DOHH2 (cell line): Measurements from ENCODE around the gene TMEM214.

Source experiments
- H3F3A ChIP-seq: fragments of 200-600 bp; sonication (generic), shearing (Covaris generic); 2 replicates; pipeline ENCODE4 v1.6.0; 2016; ENCODE audit warnings: antibody characterized with exemption, mild to moderate bottlenecking; ENCODE audit not compliant: control insufficient read depth, insufficient read depth
- H3K27ac ChIP-seq: fragments of 200-600 bp; sonication (generic); 2 replicates; pipeline ENCODE4 v1.5.1; 2014; ENCODE audit warnings: low read depth, mild to moderate bottlenecking, low read length, moderate library complexity
- H3K27me3 ChIP-seq: fragments of 200-600 bp; sonication (generic); 2 replicates; pipeline ENCODE4 v1.6.1; 2014; ENCODE audit warnings: mild to moderate bottlenecking, low read length, mixed read lengths; ENCODE audit not compliant: control insufficient read depth
- H3K36me3 ChIP-seq: fragments of 200-600 bp; sonication (generic); 2 replicates; pipeline ENCODE4 v1.6.1; 2014; ENCODE audit warnings: mild to moderate bottlenecking, low read length, moderate library complexity, mixed read lengths; ENCODE audit not compliant: control insufficient read depth
- H3K4me1 ChIP-seq: fragments of 200-600 bp; sonication (generic); 2 replicates; pipeline ENCODE4 v1.6.1; 2014; ENCODE audit warnings: mild to moderate bottlenecking, low read length, mixed read lengths; ENCODE audit not compliant: control insufficient read depth
- H3K4me2 ChIP-seq: fragments of 200-600 bp; sonication (generic); 2 replicates; pipeline ENCODE4 v1.6.0; 2014; ENCODE audit warnings: mild to moderate bottlenecking, low read length, moderate library complexity
- H3K4me3 ChIP-seq: fragments of 200-600 bp; sonication (generic); 2 replicates; pipeline ENCODE4 v1.5.1; 2014; ENCODE audit warnings: mild to moderate bottlenecking, low read length, mixed read lengths
- H3K79me2 ChIP-seq: fragments of 200-600 bp; sonication (generic); 2 replicates; pipeline ENCODE4 v1.6.1; 2014; ENCODE audit warnings: mild to moderate bottlenecking, low read length, mixed read lengths; ENCODE audit not compliant: control insufficient read depth
- H3K9me2 ChIP-seq: fragments of 200-600 bp; sonication (generic); replicated peaks from 2 replicates; pipeline ENCODE4 v1.6.1; 2014; ENCODE audit warnings: mild to moderate bottlenecking, low read length, mixed read lengths; ENCODE audit not compliant: control insufficient read depth
- H3K9me3 ChIP-seq: fragments of 200-600 bp; sonication (generic); 2 replicates; pipeline ENCODE4 v1.6.1; 2014; ENCODE audit warnings: antibody characterized with exemption, low read length, mixed read lengths; ENCODE audit not compliant: control insufficient read depth, insufficient read depth
- H4K20me1 ChIP-seq: fragments of 200-600 bp; sonication (generic); 2 replicates; pipeline ENCODE4 v1.6.0; 2014; ENCODE audit warnings: low read depth, mild to moderate bottlenecking, antibody characterized with exemption, low read length, moderate library complexity; ENCODE audit not compliant: control insufficient read depth, insufficient read depth
- EZH2phosphoT487 ChIP-seq: fragments of 200-600 bp; sonication (generic); IDR thresholded peaks from 2 replicates; pipeline ENCODE4 v1.6.1; 2017; ENCODE audit warnings: borderline replicate concordance, mild to moderate bottlenecking, antibody characterized with exemption, low read length, moderate library complexity, mixed read lengths
- TF ChIP-seq, protein P1 (sequence below): fragments of 200-600 bp; sonication (generic); IDR thresholded peaks from one replicate; pipeline ENCODE4 v1.5.1; 2014; ENCODE audit warnings: antibody characterized with exemption, mild to moderate bottlenecking, low read depth, low read length; ENCODE audit not compliant: poor library complexity, severe bottlenecking

The TMEM214 gene

DNA sequence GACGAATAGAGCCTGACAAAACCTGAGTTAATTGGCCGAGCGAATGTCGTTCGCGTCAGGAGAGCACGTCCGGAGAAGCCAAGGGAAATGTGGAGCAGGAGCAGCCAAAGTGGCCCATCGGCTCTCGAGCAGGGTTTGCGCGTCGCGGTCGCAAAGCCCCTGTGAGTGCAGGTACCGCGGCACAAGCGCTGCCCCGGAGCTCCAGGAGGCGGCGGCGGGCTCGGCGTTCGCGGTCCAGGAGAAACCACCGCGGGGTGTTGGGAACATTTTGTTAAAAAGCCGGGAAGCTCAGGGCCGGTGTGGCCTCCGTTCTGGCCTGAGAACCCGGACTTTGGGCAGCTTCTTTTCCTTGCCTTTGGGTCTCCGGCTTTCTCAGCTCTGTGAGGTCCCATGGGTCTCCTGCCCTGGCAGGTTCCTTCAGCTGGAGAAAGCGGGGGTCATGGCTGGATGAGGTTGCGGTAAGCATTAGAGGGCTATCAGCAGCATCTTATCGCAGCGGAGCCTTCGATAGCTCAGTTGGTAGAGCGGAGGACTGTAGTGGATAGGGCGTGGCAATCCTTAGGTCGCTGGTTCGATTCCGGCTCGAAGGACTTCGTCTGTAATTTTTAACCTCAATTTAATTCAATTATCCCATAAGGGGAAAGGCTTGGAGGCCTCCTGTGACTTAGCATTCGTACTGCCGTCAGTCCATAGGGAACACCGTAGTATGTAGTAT is 17.7 kb downstream of the TMEM214 start:
- Histone ChIP-seq H3F3A (peaks cover 9% of the 10 kb centered on the region), H3K4me1 (peaks cover 16% of the 10 kb centered on the region), H3K27ac (peak overlapping the region; percentile 81), H3K36me3 (peaks cover 16% of the 10 kb centered on the region), H3K4me3 (peak overlapping the region; percentile 85), H3K9me2 (no peaks in the 10 kb centered on the region), H4K20me1 (no peaks in the 10 kb centered on the region), H3K79me2 (peaks cover 4% of the 10 kb centered on the region), H3K27me3 (no peaks in the 10 kb centered on the region), H3K4me2 (peak overlapping the region; percentile 93), H3K9me3 (no peaks in the 10 kb centered on the region)
- TF ChIP-seq, protein P1, sequence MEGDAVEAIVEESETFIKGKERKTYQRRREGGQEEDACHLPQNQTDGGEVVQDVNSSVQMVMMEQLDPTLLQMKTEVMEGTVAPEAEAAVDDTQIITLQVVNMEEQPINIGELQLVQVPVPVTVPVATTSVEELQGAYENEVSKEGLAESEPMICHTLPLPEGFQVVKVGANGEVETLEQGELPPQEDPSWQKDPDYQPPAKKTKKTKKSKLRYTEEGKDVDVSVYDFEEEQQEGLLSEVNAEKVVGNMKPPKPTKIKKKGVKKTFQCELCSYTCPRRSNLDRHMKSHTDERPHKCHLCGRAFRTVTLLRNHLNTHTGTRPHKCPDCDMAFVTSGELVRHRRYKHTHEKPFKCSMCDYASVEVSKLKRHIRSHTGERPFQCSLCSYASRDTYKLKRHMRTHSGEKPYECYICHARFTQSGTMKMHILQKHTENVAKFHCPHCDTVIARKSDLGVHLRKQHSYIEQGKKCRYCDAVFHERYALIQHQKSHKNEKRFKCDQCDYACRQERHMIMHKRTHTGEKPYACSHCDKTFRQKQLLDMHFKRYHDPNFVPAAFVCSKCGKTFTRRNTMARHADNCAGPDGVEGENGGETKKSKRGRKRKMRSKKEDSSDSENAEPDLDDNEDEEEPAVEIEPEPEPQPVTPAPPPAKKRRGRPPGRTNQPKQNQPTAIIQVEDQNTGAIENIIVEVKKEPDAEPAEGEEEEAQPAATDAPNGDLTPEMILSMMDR, result no peak
- no peak for TF ChIP-seq EZH2phosphoT487

DNA sequence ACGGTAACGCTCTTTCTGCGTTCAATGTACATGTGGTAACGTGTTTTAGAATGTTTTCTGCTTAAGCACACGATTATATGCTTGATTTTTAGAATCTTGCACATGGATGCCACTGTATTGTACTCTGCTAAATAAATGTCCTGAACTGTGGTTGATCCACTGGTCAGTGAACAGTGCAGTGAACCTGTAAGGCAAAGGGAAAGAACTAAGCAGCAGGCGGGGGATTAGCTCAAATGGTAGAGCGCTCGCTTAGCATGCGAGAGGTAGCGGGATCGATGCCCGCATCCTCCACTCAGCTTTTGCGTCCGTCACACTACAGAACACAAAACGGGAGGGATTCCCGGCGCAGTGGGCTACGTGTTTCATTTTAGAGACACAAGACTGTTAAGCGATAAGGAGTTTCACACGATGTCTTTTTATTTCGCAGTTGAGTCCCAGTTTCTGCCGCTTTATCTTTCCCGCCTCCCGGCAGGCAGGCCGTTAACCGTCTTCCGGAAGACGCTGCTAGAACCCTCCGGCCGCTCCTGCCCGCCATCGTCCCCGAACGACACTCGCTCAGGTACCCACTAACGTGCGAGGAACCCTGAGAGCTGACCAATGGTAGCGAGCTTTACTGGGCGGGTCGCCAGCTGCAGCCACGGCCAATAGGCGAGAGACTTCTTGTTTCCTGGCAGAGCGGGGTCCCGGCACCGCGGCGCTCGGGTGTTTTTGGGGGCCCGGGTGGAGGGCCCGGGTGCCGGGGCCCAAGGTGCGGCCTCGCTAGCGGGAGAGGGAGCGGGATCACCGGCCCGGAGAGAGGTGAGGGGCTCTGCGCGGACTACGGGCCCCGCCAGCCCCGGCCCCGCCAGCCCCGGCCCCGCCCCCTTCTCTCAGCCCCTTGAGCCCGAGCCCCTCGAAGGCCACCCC is 18.5 kb downstream of the TMEM214 start, which contains the start of gene AGBL5:
AGBL5 (plus strand) TSS at position 673 of the 906 bp plus-strand sequence. CDS start 1,291 bp downstream, outside the sequence.
- H3F3A ChIP-seq, result peaks cover 8% of the 10 kb centered on the region
- H3K4me2 ChIP-seq, result peak within 1 kb of the TSS; percentile 93
- peaks cover 16% of the 10 kb centered on the region for H3K4me1 ChIP-seq
- H3K4me3 ChIP-seq, result peak within 1 kb of the TSS; percentile 85
- peaks cover 4% of the 10 kb centered on the region for H3K79me2 ChIP-seq
- H3K27ac ChIP-seq, result peak within 1 kb of the TSS; percentile 81
- H4K20me1 ChIP-seq, result no peaks in the 10 kb centered on the region
- peaks cover 24% of the 10 kb centered on the region for H3K36me3 ChIP-seq
- no peaks in the 10 kb centered on the region for H3K27me3 ChIP-seq
- H3K9me3 ChIP-seq, result no peaks in the 10 kb centered on the region
- TF ChIP-seq, protein P1, result no peak
- no peak for TF ChIP-seq EZH2phosphoT487
- no peaks in the 10 kb centered on the region for H3K9me2 ChIP-seq

DNA sequence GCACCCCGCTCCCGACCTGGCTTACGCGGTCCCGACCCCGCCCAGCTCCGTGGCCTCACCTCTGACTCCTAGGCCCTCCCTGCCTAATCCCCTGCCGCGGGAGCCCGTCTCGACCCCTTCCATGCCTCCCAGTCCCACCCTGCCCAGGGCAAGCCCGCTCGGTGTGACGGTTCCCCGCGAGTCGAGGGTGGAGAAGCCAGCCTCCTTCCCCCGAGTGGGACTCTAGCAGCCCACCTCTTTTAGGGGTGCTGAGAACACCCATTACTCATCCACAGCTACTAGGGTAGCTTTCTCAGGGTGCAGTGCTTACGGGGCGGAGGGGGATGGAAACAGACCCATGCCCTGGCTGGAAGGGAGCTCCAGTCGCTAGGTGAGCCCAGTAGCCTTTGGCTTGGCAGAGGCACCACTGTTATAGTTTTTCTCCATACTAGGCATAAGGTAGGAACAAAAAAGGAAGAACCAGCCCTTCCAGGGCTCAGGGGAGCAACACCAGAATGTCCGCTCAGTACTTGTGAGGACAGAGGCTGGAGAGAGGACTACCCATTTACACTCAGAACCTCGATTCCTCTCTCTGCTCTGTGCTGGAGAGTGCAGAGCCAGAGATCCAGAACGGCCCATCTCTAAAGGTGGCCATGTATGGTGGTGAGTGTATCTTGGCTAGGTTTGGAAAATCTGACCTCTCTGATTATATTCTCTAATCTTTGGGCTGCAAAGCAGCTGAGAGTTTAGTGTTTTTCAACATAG is 19.3 kb downstream of the TMEM214 start:
- Histone ChIP-seq H3K27me3 (no peaks in the 10 kb centered on the region), H3F3A (peaks cover 8% of the 10 kb centered on the region), H3K9me2 (no peaks in the 10 kb centered on the region), H3K4me1 (peaks cover 16% of the 10 kb centered on the region), H3K36me3 (peaks cover 28% of the 10 kb centered on the region), H3K27ac (no peak overlapping the region), H4K20me1 (no peaks in the 10 kb centered on the region), H3K79me2 (peaks cover 4% of the 10 kb centered on the region), H3K9me3 (no peaks in the 10 kb centered on the region), H3K4me2 (peak overlapping the region; percentile 93), H3K4me3 (peak overlapping the region; percentile 85)
- TF ChIP-seq EZH2phosphoT487, result no peak
- TF ChIP-seq, protein P1, result no peak
